Bronchial epithelial cell (primary cell): ENCODE measurements around the gene PPP2CA. TPM values are rescaled to one million over a fixed set of nuclear protein-coding genes. Genes with fewer than 3 reads are reported as not detected.

Experiments
- DNase-seq: peaks from one replicate; pipeline ENCODE4 v3.0.0-alpha.2; 2010; ENCODE audit warnings: low read depth
- FAIRE-seq: peaks from 2 replicates; lab custom pipeline; 2011; peaks lifted over from hg19 to GRCh38; lab: Jason Lieb, UNC
- H3K27me3 ChIP-seq: 2 replicates; pipeline ENCODE4 v1.5.1; 2011; ENCODE audit warnings: low read length; ENCODE audit not compliant: control insufficient read depth, insufficient read depth
- H3K36me3 ChIP-seq: 2 replicates; pipeline ENCODE4 v1.5.1; 2011; ENCODE audit warnings: low read length; ENCODE audit not compliant: control insufficient read depth, insufficient read depth
- H3K4me3 ChIP-seq: 2 replicates; pipeline ENCODE4 v1.5.1; 2011; ENCODE audit warnings: mild to moderate bottlenecking, low read depth, low read length, control low read depth
- total RNA-seq: library from RNA; depleted of rRNA; stranded (reverse); fragments of >200 nt; gene quantifications from 2 replicates; pipeline ENCODE4 v1.2.1, GENCODE V29; 2014
- TF ChIP-seq, protein P1 (sequence below): IDR thresholded peaks from 2 replicates; pipeline ENCODE4 v1.5.1; 2011; ENCODE audit warnings: mild to moderate bottlenecking, moderate library complexity, low read length, control low read depth, inconsistent platforms; ENCODE audit not compliant: insufficient read depth, severe bottlenecking

PPP2CA gene
- total RNA-seq, 1 donor from 2014 or later: 133 TPM

DNA sequence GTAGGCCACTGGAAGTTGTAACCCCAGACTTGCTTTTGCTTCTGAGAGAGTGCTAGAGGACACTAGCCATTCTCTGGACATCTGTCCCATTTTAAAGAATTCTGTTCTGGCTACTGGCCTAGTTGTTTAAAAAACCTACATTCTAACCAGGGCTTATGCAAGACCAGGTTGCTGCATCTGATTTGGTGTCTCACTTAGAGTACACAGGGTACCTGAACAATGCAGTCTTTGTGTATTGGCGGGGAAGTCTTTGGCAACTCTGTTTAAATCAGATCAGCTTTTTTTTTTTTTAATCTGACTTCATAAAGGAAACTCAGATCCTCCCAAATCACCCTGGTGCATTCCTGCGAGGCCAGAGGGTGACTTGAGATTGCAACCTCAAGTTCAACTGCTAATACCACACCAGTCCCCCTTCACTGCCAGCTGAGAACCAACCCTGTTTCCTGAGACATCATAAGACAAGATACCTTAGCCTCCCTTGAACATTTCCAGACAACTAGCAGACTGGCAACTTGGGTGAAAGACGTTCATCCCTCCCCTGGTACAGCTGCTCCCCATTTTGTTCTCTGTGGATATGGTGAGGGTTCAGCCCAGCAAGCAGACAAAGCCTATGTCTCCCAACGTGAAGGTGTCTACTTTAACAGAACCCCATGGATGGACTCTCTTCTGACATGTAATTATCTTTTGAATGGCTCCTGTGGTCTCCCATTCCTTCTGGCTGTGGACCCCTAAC, 76.1 kb downstream of the PPP2CA start:
- peaks cover 10% of the 10 kb centered on the region for H3K36me3 ChIP-seq
- DNase-seq: no peak
- FAIRE-seq: no peak
- TF ChIP-seq, protein P1, sequence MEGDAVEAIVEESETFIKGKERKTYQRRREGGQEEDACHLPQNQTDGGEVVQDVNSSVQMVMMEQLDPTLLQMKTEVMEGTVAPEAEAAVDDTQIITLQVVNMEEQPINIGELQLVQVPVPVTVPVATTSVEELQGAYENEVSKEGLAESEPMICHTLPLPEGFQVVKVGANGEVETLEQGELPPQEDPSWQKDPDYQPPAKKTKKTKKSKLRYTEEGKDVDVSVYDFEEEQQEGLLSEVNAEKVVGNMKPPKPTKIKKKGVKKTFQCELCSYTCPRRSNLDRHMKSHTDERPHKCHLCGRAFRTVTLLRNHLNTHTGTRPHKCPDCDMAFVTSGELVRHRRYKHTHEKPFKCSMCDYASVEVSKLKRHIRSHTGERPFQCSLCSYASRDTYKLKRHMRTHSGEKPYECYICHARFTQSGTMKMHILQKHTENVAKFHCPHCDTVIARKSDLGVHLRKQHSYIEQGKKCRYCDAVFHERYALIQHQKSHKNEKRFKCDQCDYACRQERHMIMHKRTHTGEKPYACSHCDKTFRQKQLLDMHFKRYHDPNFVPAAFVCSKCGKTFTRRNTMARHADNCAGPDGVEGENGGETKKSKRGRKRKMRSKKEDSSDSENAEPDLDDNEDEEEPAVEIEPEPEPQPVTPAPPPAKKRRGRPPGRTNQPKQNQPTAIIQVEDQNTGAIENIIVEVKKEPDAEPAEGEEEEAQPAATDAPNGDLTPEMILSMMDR: no peak
- no peak overlapping the region for H3K4me3 ChIP-seq
- no peaks in the 10 kb centered on the region for H3K27me3 ChIP-seq

GRCh38 chr5:134148986-134149539, 76.8 kb downstream of the PPP2CA start:
- H3K27me3 ChIP-seq: no peaks in the 10 kb centered on the region
- H3K4me3 ChIP-seq: no peak overlapping the region
- TF ChIP-seq, protein P1: no peak
- FAIRE-seq (no peak), DNase-seq (no peak)
- H3K36me3 ChIP-seq: peaks cover 14% of the 10 kb centered on the region

- TF ChIP-seq, protein P1: no peak
- DNase-seq (no peak), FAIRE-seq (no peak)
Observed at GRCh38 chr5:134148316-134148715, 77.6 kb downstream of the PPP2CA start.

GRCh38 chr5:134146651-134147518, 79.0 kb downstream of the PPP2CA start:
- peaks cover 16% of the 10 kb centered on the region for H3K36me3 ChIP-seq
- no peak overlapping the region for H3K4me3 ChIP-seq
- H3K27me3 ChIP-seq: no peaks in the 10 kb centered on the region
- no peak for FAIRE-seq
- no peak for DNase-seq
- TF ChIP-seq, protein P1: no peak

More at GRCh38 chr5:134148316-134148715, 77.6 kb downstream of the PPP2CA start:
- H3K4me3 ChIP-seq: no peak overlapping the region
- peaks cover 14% of the 10 kb centered on the region for H3K36me3 ChIP-seq
- H3K27me3 ChIP-seq: no peaks in the 10 kb centered on the region

DNA sequence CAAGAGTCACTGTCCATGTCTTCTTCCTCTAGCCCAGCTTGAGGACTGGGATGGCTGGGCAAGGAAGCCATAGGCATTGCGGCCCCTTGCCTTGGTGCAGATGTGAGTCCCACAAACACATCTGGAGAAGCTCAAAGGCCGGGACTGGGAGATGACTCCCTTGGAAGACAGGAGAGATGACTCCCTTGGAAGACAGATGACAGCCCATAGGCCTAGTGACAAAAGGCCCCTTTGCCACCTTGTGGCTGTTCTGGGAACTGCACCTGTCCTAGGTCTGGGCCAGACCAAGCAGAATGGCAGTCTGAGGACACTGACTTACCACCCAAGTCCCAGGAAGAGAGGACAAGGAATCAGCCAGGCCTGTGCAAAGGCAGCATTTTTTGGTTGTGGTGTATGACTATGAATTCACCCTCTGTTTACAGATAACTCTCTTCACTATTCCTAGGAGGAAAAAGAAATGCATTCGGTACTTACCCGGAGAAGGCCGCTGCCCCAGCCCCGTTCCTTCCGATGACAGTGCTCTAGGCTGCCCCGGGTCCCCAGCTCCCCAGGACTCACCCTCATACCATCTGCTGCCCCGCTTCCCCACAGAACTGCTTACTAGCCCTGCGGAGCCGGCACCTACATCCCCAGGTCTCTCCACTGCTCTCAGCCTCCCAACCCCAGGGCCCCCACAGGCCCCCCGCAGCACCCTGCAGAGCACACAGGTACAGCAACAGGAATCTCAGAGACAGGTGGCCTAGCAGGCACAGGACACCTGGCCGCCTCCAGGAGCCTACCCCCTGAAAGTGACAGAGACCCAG, 79.9 kb downstream of the PPP2CA start:
- Histone ChIP-seq H3K27me3 (no peaks in the 10 kb centered on the region), H3K36me3 (peaks cover 16% of the 10 kb centered on the region), H3K4me3 (no peak overlapping the region)
- no peak for FAIRE-seq
- TF ChIP-seq, protein P1: peak; percentile 96
- peak; percentile 62 for DNase-seq
